HG02610 (cell line): Measurements from ENCODE around the gene ZNF607.

Experiments
- ATAC-seq: cut with Tn5 transposase; IDR thresholded peaks from one replicate; pipeline ENCODE4 v1.9.1; 2021; ENCODE audit warnings: mild to moderate bottlenecking, moderate library complexity; ENCODE audit not compliant: unreplicated experiment

Gene ZNF607

GRCh38 chr19:37654629-37655300 lies 64.8 kb downstream of the ZNF607 start:
- ATAC-seq, result peak; percentile 31

GRCh38 chr19:37654118-37654517 lies 65.4 kb downstream of the ZNF607 start:
- ATAC-seq, result no peak
